ENCODE results near the gene TRPM3.

TRPM3 gene

GRCh38 chr9:70529833-70530232, 591.6 kb downstream of the TRPM3 start:
- DNase-seq (ENCODE audit: low read depth, low spot score) = no peak

- no peak for DNase-seq (ENCODE audit: low read depth, low spot score)
Measured at GRCh38 chr9:70529377-70529776, 592.0 kb downstream of the TRPM3 start.

GRCh38 chr9:70526902-70527301, 594.5 kb downstream of the TRPM3 start:
- DNase-seq (ENCODE audit: low read depth, low spot score) = no peak

- no peak for DNase-seq (ENCODE audit: low read depth, low spot score)
Measured at GRCh38 chr9:70525519-70525918, 595.9 kb downstream of the TRPM3 start.

GRCh38 chr9:70519912-70520724, 601.3 kb downstream of the TRPM3 start:
- no peak for DNase-seq (ENCODE audit: low read depth, low spot score)

GRCh38 chr9:70517926-70518610, 603.4 kb downstream of the TRPM3 start:
- no peak for DNase-seq (ENCODE audit: low read depth, low spot score)

GRCh38 chr9:70514273-70514672, 607.1 kb downstream of the TRPM3 start:
- no peak for DNase-seq (ENCODE audit: low read depth, low spot score)

- no peak for DNase-seq (ENCODE audit: low read depth, low spot score)
Measured at GRCh38 chr9:70511858-70512257, 609.6 kb downstream of the TRPM3 start.

- DNase-seq (ENCODE audit: low read depth, low spot score) = no peak
Measured at GRCh38 chr9:70510157-70510770, 611.2 kb downstream of the TRPM3 start.

GRCh38 chr9:70506159-70506558, 615.3 kb downstream of the TRPM3 start:
- no peak for DNase-seq (ENCODE audit: low read depth, low spot score)

GRCh38 chr9:70504834-70505233, 616.6 kb downstream of the TRPM3 start:
- no peak for DNase-seq (ENCODE audit: low read depth, low spot score)

- no peak for DNase-seq (ENCODE audit: low read depth, low spot score)
Measured at GRCh38 chr9:70502690-70503089, 618.7 kb downstream of the TRPM3 start.

- no peak for DNase-seq (ENCODE audit: low read depth, low spot score)
Measured at GRCh38 chr9:70500793-70501192, 620.6 kb downstream of the TRPM3 start.

GRCh38 chr9:70499621-70500020, 621.8 kb downstream of the TRPM3 start:
- DNase-seq (ENCODE audit: low read depth, low spot score) = no peak

- DNase-seq (ENCODE audit: low read depth, low spot score) = no peak
Measured at GRCh38 chr9:70498866-70499265, 622.6 kb downstream of the TRPM3 start.

- DNase-seq (ENCODE audit: low read depth, low spot score) = no peak
Measured at GRCh38 chr9:70496244-70496643, 625.2 kb downstream of the TRPM3 start.

- no peak for DNase-seq (ENCODE audit: low read depth, low spot score)
Measured at GRCh38 chr9:70495514-70495913, 625.9 kb downstream of the TRPM3 start.

GRCh38 chr9:70494221-70494620, 627.2 kb downstream of the TRPM3 start:
- DNase-seq (ENCODE audit: low read depth, low spot score) = no peak

- DNase-seq (ENCODE audit: low read depth, low spot score) = no peak
Measured at GRCh38 chr9:70493029-70493428, 628.4 kb downstream of the TRPM3 start.

- DNase-seq (ENCODE audit: low read depth, low spot score) = no peak
Measured at GRCh38 chr9:70492319-70492777, 629.1 kb downstream of the TRPM3 start.

- DNase-seq (ENCODE audit: low read depth, low spot score) = no peak
Measured at GRCh38 chr9:70491426-70492318, 629.7 kb downstream of the TRPM3 start.

GRCh38 chr9:70490478-70490877, 630.9 kb downstream of the TRPM3 start:
- DNase-seq (ENCODE audit: low read depth, low spot score) = no peak
